HUES48 (cell line): ENCODE data around the gene SLC47A2.

ENCODE experiments used
- H3K27ac ChIP-seq: one replicate; pipeline ENCODE4 v1.7.0; 2013; ENCODE audit warnings: low read depth, low read length, inconsistent platforms
- H3K27me3 ChIP-seq: 2 replicates; pipeline ENCODE4 v1.6.1; 2013; ENCODE audit warnings: mild to moderate bottlenecking, low read length; ENCODE audit not compliant: control insufficient read depth, insufficient read depth
- H3K36me3 ChIP-seq: 2 replicates; pipeline ENCODE4 v1.6.1; 2013; ENCODE audit warnings: low read length; ENCODE audit not compliant: control insufficient read depth, insufficient read depth
- H3K4me1 ChIP-seq: 2 replicates; pipeline ENCODE4 v1.6.1; 2013; ENCODE audit warnings: mild to moderate bottlenecking, low read length; ENCODE audit not compliant: control insufficient read depth, insufficient read depth
- H3K4me3 ChIP-seq: 2 replicates; pipeline ENCODE4 v1.5.1; 2013; ENCODE audit warnings: mild to moderate bottlenecking, low read depth, low read length
- H3K9ac ChIP-seq: 2 replicates; pipeline ENCODE4 v1.6.1; 2013; ENCODE audit warnings: mild to moderate bottlenecking, low read depth, low read length, moderate library complexity
- H3K9me3 ChIP-seq: 2 replicates; pipeline ENCODE4 v1.6.1; 2013; ENCODE audit warnings: low read length; ENCODE audit not compliant: control insufficient read depth, insufficient read depth

SLC47A2 gene

GRCh38 chr17:19647697-19648474 is 68.5 kb downstream of the SLC47A2 start:
- Histone ChIP-seq H3K9me3 (no peaks in the 10 kb centered on the region), H3K4me1 (peaks cover 46% of the 10 kb centered on the region), H3K36me3 (peaks cover 15% of the 10 kb centered on the region), H3K27ac (peak overlapping the region; percentile 91), H3K27me3 (0 out of 2 replicates have a peak, but pooled peaks cover 5% of the 10 kb centered on the region), H3K4me3 (peak overlapping the region; percentile 91), H3K9ac (peak overlapping the region; percentile 79)

DNA sequence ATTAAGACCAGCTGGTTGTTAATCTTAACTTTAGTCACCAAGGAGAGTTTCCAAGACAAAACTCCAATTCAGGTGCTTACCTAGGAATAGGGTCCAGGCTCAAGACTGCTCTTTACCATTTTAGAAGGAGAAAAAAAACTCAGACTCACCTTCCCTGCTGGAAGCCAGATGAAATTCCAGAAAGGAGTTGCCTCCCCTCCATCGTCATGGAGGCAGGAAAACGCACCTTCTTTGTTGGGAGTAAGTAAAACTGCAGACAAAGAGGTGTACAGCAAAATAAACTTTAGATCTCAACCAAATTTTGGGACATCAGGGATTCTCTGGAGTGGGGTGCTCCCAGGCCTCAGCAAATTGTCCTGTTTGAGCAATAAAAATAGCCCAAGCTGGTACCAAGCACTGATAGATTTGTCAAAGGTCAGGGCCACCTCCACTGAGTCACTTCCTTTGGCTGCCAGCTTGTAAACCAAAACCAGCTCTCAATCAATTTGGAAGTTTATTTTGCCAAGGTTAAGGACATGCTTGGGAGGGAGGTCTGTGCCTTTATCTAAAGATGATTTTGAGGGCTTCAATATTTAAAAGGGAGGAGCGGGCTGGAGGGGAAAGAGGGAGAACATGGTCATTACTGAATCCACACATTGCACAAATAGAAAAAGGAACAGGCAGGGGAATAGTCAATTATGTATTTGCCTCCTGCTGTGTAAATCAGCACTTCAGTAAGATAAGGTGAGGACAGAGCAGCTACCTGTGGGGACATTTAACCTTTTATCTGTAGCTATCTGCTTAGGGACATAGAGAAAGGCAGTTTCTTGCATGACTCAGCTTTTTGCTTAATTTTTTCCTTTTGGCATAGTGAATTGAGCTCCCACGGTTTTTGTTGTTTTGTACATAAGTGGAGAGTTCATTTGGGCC is 69.3 kb downstream of the SLC47A2 start:
- 0 out of 2 replicates have a peak, but pooled peaks cover 5% of the 10 kb centered on the region for H3K27me3 ChIP-seq
- H3K27ac ChIP-seq: peak overlapping the region; percentile 91
- H3K4me3 ChIP-seq: peak overlapping the region; percentile 91
- H3K9me3 ChIP-seq: no peaks in the 10 kb centered on the region
- peaks cover 6% of the 10 kb centered on the region for H3K36me3 ChIP-seq
- peak overlapping the region; percentile 79; the same call in 1 of the 2 replicates for H3K9ac ChIP-seq
- H3K4me1 ChIP-seq: peaks cover 55% of the 10 kb centered on the region

- H3K4me1 ChIP-seq: peaks cover 62% of the 10 kb centered on the region
- no peaks in the 10 kb centered on the region for H3K9me3 ChIP-seq
- 0 out of 2 replicates have a peak, but pooled peaks cover 5% of the 10 kb centered on the region for H3K27me3 ChIP-seq
- no peak overlapping the region for H3K4me3 ChIP-seq
- no peaks in the 10 kb centered on the region for H3K36me3 ChIP-seq
- no peak overlapping the region for H3K9ac ChIP-seq
- no peak overlapping the region for H3K27ac ChIP-seq
Observed at GRCh38 chr17:19645734-19646201, 70.6 kb downstream of the SLC47A2 start.

DNA sequence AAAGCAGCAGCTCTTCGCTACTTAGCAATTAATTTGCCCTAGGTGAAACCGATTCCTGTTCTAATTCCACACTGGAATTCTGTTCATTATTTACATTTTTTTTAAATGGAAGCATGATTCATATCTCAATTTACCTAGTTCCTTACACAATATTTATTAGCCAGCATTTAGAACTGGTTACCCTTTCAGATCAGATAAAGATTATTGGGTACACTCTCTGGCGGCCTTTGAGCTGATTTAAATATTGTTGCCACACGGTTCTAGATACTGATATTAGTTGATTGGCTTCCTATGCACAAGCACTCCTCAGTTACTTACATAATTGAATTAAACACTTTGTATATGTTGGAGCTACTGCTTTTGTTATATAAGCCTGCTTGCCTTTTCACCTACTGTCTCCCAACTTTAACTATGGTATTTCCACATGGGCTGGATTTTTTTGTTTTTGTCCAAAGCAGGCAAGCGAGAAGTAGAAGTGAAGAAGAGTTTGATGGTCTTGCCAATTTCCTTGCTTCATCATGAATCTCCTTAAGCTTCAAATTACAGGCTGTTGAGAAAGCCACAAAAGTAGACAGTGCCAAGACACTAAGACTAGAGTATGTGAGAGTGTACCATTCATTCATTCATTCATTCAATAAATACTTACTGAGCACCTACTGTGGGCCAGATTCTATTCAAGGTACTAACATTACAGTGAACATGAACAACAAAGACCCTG is 71.7 kb downstream of the SLC47A2 start:
- H3K27ac ChIP-seq: no peak overlapping the region
- no peaks in the 10 kb centered on the region for H3K9me3 ChIP-seq
- H3K9ac ChIP-seq: no peak overlapping the region
- 0 out of 2 replicates have a peak, but pooled peaks cover 5% of the 10 kb centered on the region for H3K27me3 ChIP-seq
- no peaks in the 10 kb centered on the region for H3K36me3 ChIP-seq
- H3K4me3 ChIP-seq: no peak overlapping the region
- peaks cover 61% of the 10 kb centered on the region for H3K4me1 ChIP-seq

- H3K9ac ChIP-seq: no peak overlapping the region
- no peak overlapping the region for H3K27ac ChIP-seq
- peaks cover 49% of the 10 kb centered on the region for H3K4me1 ChIP-seq
- H3K9me3 ChIP-seq: no peaks in the 10 kb centered on the region
- no peak overlapping the region for H3K4me3 ChIP-seq
- H3K36me3 ChIP-seq: no peaks in the 10 kb centered on the region
- H3K27me3 ChIP-seq: 0 out of 2 replicates have a peak, but pooled peaks cover 5% of the 10 kb centered on the region
Observed at GRCh38 chr17:19642373-19642893, 74.0 kb downstream of the SLC47A2 start.

- no peaks in the 10 kb centered on the region for H3K9me3 ChIP-seq
- no peak overlapping the region for H3K4me3 ChIP-seq
- no peaks in the 10 kb centered on the region for H3K36me3 ChIP-seq
- no peak overlapping the region for H3K27ac ChIP-seq
- H3K4me1 ChIP-seq: peaks cover 43% of the 10 kb centered on the region
- 0 out of 2 replicates have a peak, but pooled peaks cover 5% of the 10 kb centered on the region for H3K27me3 ChIP-seq
- H3K9ac ChIP-seq: no peak overlapping the region
Observed at GRCh38 chr17:19641687-19642372, 74.6 kb downstream of the SLC47A2 start.

- H3K36me3 ChIP-seq: no peaks in the 10 kb centered on the region
- H3K4me3 ChIP-seq: no peak overlapping the region
- no peaks in the 10 kb centered on the region for H3K4me1 ChIP-seq
- no peaks in the 10 kb centered on the region for H3K27me3 ChIP-seq
- H3K9me3 ChIP-seq: no peaks in the 10 kb centered on the region
- no peak overlapping the region for H3K9ac ChIP-seq
- no peak overlapping the region for H3K27ac ChIP-seq
Observed at GRCh38 chr17:19631905-19632304, 84.5 kb downstream of the SLC47A2 start.

DNA sequence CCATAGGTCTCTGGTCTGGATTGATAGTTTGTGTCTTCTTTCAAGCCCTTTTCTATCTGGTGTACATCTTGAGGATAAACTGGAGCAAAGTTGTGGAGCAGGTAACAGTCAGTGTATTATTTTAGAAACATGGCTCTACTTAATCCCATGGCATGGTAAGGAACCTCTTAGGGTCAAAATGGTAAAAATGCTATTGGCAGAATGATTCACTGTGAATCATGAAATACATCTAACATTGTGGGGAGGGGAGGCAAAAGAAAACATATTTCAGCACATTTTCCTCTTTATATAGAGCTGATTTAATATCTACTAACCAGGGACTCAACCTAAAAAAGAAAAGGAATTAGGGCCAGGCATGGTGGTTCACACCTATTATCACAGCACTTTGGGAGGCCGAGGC is 85.7 kb downstream of the SLC47A2 start:
- Histone ChIP-seq H3K36me3 (no peaks in the 10 kb centered on the region), H3K4me1 (no peaks in the 10 kb centered on the region), H3K27me3 (no peaks in the 10 kb centered on the region), H3K9ac (no peak overlapping the region), H3K9me3 (no peaks in the 10 kb centered on the region), H3K27ac (no peak overlapping the region), H3K4me3 (no peak overlapping the region)

DNA sequence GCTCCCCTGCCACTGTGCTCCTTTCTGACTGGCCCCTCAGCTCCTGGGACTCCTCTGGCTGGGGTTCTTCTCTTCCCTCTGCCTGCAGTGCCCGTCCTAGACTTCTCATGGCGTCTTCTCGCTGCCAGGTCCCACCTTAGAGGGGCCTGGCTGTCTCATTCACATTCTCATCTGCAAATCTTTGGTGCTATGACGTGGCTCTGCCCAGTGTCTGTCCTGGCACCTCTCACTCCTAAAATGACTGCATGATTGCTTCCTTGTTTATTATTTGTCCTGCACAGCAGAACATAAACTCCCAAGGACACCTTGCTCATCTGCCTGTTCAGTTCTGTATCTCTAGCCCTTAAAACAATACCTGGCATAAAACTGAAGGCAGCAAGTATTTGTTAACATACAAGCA is 86.3 kb downstream of the SLC47A2 start:
- H3K27ac ChIP-seq: no peak overlapping the region
- no peak overlapping the region for H3K4me3 ChIP-seq

DNA sequence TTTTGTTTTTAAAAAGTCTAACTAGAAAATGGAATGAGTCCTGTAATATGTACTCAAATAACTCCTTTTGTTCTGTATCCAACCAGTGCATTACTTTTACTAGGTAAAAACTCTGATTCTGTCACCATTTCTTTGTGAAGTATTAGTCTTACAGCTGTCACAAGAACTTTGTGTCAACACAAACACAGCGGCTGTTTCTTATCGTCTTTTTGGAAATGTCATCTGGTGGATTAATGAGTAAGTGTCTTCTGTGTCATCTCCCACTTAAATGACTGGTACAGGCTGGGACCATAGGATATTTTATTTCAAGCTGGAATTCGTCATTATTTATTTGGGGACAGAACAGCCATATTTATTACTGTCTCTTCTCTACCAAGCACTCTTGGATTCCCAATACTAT is 86.9 kb downstream of the SLC47A2 start:
- H3K9me3 ChIP-seq: no peaks in the 10 kb centered on the region
- H3K27ac ChIP-seq: no peak overlapping the region
- no peak overlapping the region for H3K9ac ChIP-seq
- H3K4me3 ChIP-seq: no peak overlapping the region
- H3K36me3 ChIP-seq: no peaks in the 10 kb centered on the region
- no peaks in the 10 kb centered on the region for H3K27me3 ChIP-seq
- H3K4me1 ChIP-seq: no peaks in the 10 kb centered on the region

More for the DNA sequence above, 86.3 kb downstream of the SLC47A2 start:
- H3K9ac ChIP-seq: no peak overlapping the region
- no peaks in the 10 kb centered on the region for H3K36me3 ChIP-seq
- H3K4me1 ChIP-seq: no peaks in the 10 kb centered on the region
- no peaks in the 10 kb centered on the region for H3K9me3 ChIP-seq
- no peaks in the 10 kb centered on the region for H3K27me3 ChIP-seq
